T-helper 22 cell (primary cell): ENCODE results near the gene KRTAP23-1.

Experiments
- DNase-seq: peaks from one replicate; pipeline ENCODE4 v3.0.0-alpha.2; 2020; ENCODE audit warnings: low read depth

KRTAP23-1 gene

GRCh38 chr21:30348506-30348905, at the start of gene KRTAP23-1:
KRTAP23-1 (minus strand) TSS chr21:30348606; CDS start chr21:30348606, 0 bp downstream.
- DNase-seq, result no peak

GRCh38 chr21:30395731-30396130, 47.3 kb upstream of the KRTAP23-1 start, which contains the start of gene KRTAP13-1:
KRTAP13-1 (plus strand) TSS chr21:30396031; CDS start chr21:30396087, 56 bp downstream.
- no peak for DNase-seq

GRCh38 chr21:30391492-30392025, 43.2 kb upstream of the KRTAP23-1 start:
- no peak for DNase-seq

GRCh38 chr21:30382201-30382600, 33.8 kb upstream of the KRTAP23-1 start:
- no peak for DNase-seq

- no peak for DNase-seq
Observed at GRCh38 chr21:30372139-30372770, 23.8 kb upstream of the KRTAP23-1 start, which contains the start of gene KRTAP13-2. KRTAP13-2 (minus strand) TSS chr21:30372271; CDS start chr21:30372213, 58 bp downstream.

- no peak for DNase-seq
Observed at GRCh38 chr21:30355906-30356305, 7.5 kb upstream of the KRTAP23-1 start.

GRCh38 chr21:30354308-30355005, 6.1 kb upstream of the KRTAP23-1 start:
- no peak for DNase-seq

- DNase-seq, result no peak
Observed at GRCh38 chr21:30351534-30351933, 3.1 kb upstream of the KRTAP23-1 start.

- no peak for DNase-seq
Observed at GRCh38 chr21:30349572-30349971, 1.2 kb upstream of the KRTAP23-1 start.

GRCh38 chr21:30345014-30345413, 3.4 kb downstream of the KRTAP23-1 start:
- no peak for DNase-seq

- DNase-seq, result no peak
Observed at GRCh38 chr21:30340714-30341573, 7.5 kb downstream of the KRTAP23-1 start.

- no peak for DNase-seq
Observed at GRCh38 chr21:30338717-30339116, 9.7 kb downstream of the KRTAP23-1 start.

GRCh38 chr21:30337772-30338171, 10.6 kb downstream of the KRTAP23-1 start:
- DNase-seq, result no peak

- no peak for DNase-seq
Observed at GRCh38 chr21:30337276-30337744, 11.1 kb downstream of the KRTAP23-1 start, which contains the start of gene KRTAP27-1. KRTAP27-1 (minus strand) TSS chr21:30337694; CDS start chr21:30337668, 26 bp downstream.

- DNase-seq, result no peak
Observed at GRCh38 chr21:30336596-30336995, 11.8 kb downstream of the KRTAP23-1 start.

- no peak for DNase-seq
Observed at GRCh38 chr21:30333736-30334135, 14.7 kb downstream of the KRTAP23-1 start.

GRCh38 chr21:30332681-30333080, 15.7 kb downstream of the KRTAP23-1 start:
- no peak for DNase-seq

- DNase-seq, result no peak
Observed at GRCh38 chr21:30329203-30329875, 19.1 kb downstream of the KRTAP23-1 start.

GRCh38 chr21:30326390-30326789, 22.0 kb downstream of the KRTAP23-1 start:
- DNase-seq, result no peak

GRCh38 chr21:30320215-30320614, 28.2 kb downstream of the KRTAP23-1 start, which contains the start of gene KRTAP26-1:
KRTAP26-1 (minus strand) TSS chr21:30320315; CDS start chr21:30320035, 280 bp downstream.
- DNase-seq, result no peak

- no peak for DNase-seq
Observed at GRCh38 chr21:30315701-30316100, 32.7 kb downstream of the KRTAP23-1 start.
